ENCODE results near the gene KLRC1. TPM values are rescaled to one million over a fixed set of nuclear protein-coding genes. Genes with fewer than 3 reads are reported as not detected.
"Not testable (repeated sequence)": the region's sequence is repeated elsewhere in the genome, so short reads cannot be mapped to it uniquely, and the experiment has no call there.

Gene KLRC1
- total RNA-seq, 1 donor from 2014 or later, result 0.32 TPM

GRCh38 chr12:10425938-10426337, 27.2 kb downstream of the KLRC1 start:
- ATAC-seq; DNase-seq; intact Hi-C loops (cut with micrococcal nuclease): not testable (repeated sequence)

GRCh38 chr12:10424260-10424899, 28.8 kb downstream of the KLRC1 start:
- intact Hi-C loops (cut with micrococcal nuclease); DNase-seq; ATAC-seq: not testable (repeated sequence)

GRCh38 chr12:10422159-10422558, 31.0 kb downstream of the KLRC1 start:
- intact Hi-C loops (cut with micrococcal nuclease); DNase-seq; ATAC-seq: not testable (repeated sequence)

- DNase-seq; ATAC-seq; intact Hi-C loops (cut with micrococcal nuclease): not testable (repeated sequence)
Measured at GRCh38 chr12:10420334-10420733, 32.8 kb downstream of the KLRC1 start, which contains the start of gene KLRC3. KLRC3 (minus strand) TSS chr12:10420595; CDS start chr12:10420550, 45 bp downstream.

GRCh38 chr12:10409392-10409791, 43.8 kb downstream of the KLRC1 start, which contains the start of gene KLRC4:
KLRC4 (minus strand) TSS chr12:10409757; CDS start chr12:10409575, 182 bp downstream.
- ATAC-seq (no peak), DNase-seq (no peak)
- intact Hi-C loops (cut with micrococcal nuclease), result no loop called here

- DNase-seq, result no peak
- no peak for ATAC-seq
- intact Hi-C loops (cut with micrococcal nuclease), result no loop called here
Measured at GRCh38 chr12:10408842-10409241, 44.3 kb downstream of the KLRC1 start.

GRCh38 chr12:10406725-10407124, 46.5 kb downstream of the KLRC1 start:
- ATAC-seq (no peak), DNase-seq (no peak)
- intact Hi-C loops (cut with micrococcal nuclease), result no loop called here

GRCh38 chr12:10405294-10405693, 47.9 kb downstream of the KLRC1 start:
- DNase-seq (no peak), ATAC-seq (no peak)
- intact Hi-C loops (cut with micrococcal nuclease), result no loop called here

GRCh38 chr12:10404798-10405197, 48.4 kb downstream of the KLRC1 start:
- DNase-seq (no peak), ATAC-seq (no peak)
- intact Hi-C loops (cut with micrococcal nuclease), result no loop called here

- no peak for ATAC-seq
- intact Hi-C loops (cut with micrococcal nuclease), result no loop called here
Measured at GRCh38 chr12:10400829-10401228, 52.3 kb downstream of the KLRC1 start.

GRCh38 chr12:10398168-10398567, 55.0 kb downstream of the KLRC1 start:
- ATAC-seq (no peak), DNase-seq (no peak)
- intact Hi-C loops (cut with micrococcal nuclease), result no loop called here

More at GRCh38 chr12:10400829-10401228, 52.3 kb downstream of the KLRC1 start:
- DNase-seq, result no peak

GRCh38 chr12:10397296-10397695, 55.9 kb downstream of the KLRC1 start:
- intact Hi-C loops (cut with micrococcal nuclease), result no loop called here
- DNase-seq, result no peak
- ATAC-seq, result no peak

GRCh38 chr12:10396176-10396575, 57.0 kb downstream of the KLRC1 start:
- ATAC-seq; intact Hi-C loops (cut with micrococcal nuclease); DNase-seq: not testable (repeated sequence)

Other genes with a start within 250 kb of the KLRC1 start
- 217 TPM for gene GABARAPL1, start 240.5 kb downstream of the KLRC1 start, total RNA-seq
- 1.5 TPM for gene KLRD1, start 145.5 kb downstream of the KLRC1 start, total RNA-seq
- not detected for gene KLRK1, start 63.3 kb downstream of the KLRC1 start, total RNA-seq
- not detected for gene KLRC4, start 43.6 kb downstream of the KLRC1 start, total RNA-seq
- gene KLRC3, start 32.8 kb downstream of the KLRC1 start, total RNA-seq, result not detected
- not detected for gene KLRC2, start 17.4 kb downstream of the KLRC1 start, total RNA-seq
- gene EIF2S3B, start 52.5 kb upstream of the KLRC1 start, total RNA-seq, result not detected
- gene MAGOHB, start 160.2 kb upstream of the KLRC1 start, total RNA-seq, result 11.5 TPM
- gene STYK1, start 220.7 kb upstream of the KLRC1 start, total RNA-seq, result not detected